Measurements from ENCODE around the gene ARHGAP1. TPM values are rescaled to one million over a fixed set of nuclear protein-coding genes. Genes with fewer than 3 reads are reported as not detected.

The ARHGAP1 gene
- total RNA-seq, 2 experiments from 2014 or later: 33.7 to 36.3 TPM

DNA sequence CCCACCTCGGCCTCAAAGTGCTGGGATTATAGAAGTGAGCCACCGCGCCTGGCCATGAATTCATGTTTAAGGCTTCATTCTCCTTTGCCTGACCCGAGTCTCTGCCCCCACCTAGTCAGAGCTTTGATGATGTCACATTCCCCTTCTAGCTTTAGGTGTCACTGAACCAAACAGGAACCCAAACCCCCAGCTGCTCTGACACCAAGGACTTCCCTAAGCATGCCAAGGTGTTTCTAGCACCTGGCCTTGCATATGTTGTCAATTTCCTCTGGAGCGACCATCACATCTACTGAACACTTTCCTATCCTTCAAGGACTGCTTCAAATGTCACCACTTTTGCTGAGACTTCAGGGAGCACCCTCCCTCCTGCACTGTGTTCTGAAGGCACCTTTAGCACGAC, 20.9 kb upstream of the ARHGAP1 start:
- H3K27me3 ChIP-seq (ENCODE audit: control insufficient read depth in 1 of 2, insufficient read depth in 2 of 2, low read length in 2 of 2): no peaks in the 10 kb centered on the region
- H3K4me3 ChIP-seq (ENCODE audit: low read length): no peak overlapping the region
- TF ChIP-seq, protein P1, sequence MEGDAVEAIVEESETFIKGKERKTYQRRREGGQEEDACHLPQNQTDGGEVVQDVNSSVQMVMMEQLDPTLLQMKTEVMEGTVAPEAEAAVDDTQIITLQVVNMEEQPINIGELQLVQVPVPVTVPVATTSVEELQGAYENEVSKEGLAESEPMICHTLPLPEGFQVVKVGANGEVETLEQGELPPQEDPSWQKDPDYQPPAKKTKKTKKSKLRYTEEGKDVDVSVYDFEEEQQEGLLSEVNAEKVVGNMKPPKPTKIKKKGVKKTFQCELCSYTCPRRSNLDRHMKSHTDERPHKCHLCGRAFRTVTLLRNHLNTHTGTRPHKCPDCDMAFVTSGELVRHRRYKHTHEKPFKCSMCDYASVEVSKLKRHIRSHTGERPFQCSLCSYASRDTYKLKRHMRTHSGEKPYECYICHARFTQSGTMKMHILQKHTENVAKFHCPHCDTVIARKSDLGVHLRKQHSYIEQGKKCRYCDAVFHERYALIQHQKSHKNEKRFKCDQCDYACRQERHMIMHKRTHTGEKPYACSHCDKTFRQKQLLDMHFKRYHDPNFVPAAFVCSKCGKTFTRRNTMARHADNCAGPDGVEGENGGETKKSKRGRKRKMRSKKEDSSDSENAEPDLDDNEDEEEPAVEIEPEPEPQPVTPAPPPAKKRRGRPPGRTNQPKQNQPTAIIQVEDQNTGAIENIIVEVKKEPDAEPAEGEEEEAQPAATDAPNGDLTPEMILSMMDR (IDR thresholded peaks at IDR 0.05): no peak
- ATAC-seq (ENCODE audit: poor library complexity) (no peak), DNase-seq (no peak)
- H3K27me3 Mint-ChIP-seq: no peaks in the 10 kb centered on the region
- CTCF ChIA-PET: no interaction called here
- peaks cover 9% of the 10 kb centered on the region for H3K4me1 Mint-ChIP-seq (ENCODE audit: low read depth)
- H3K4me1 ChIP-seq (ENCODE audit: insufficient read depth, low read length): peaks cover 13% of the 10 kb centered on the region
- no peaks in the 10 kb centered on the region for H3K36me3 Mint-ChIP-seq (ENCODE audit: low read depth)
- no peak overlapping the region for H3K4me3 Mint-ChIP-seq
- H3K27ac Mint-ChIP-seq: no peak overlapping the region
- intact Hi-C loops (cut with DNase I, micrococcal nuclease): no loop called here
- H3K36me3 ChIP-seq (ENCODE audit: insufficient read depth, low read length): no peaks in the 10 kb centered on the region
- H3K9me3 ChIP-seq (ENCODE audit: control insufficient read depth in 1 of 2, insufficient read depth in 1 of 2, low read length in 2 of 2): no peaks in the 10 kb centered on the region
- POLR2A ChIA-PET: no interaction called here
- H3K9me3 Mint-ChIP-seq: no peaks in the 10 kb centered on the region
- no peak overlapping the region for H3K27ac ChIP-seq (ENCODE audit: low read depth in 1 of 2, low read length in 2 of 2)

DNA sequence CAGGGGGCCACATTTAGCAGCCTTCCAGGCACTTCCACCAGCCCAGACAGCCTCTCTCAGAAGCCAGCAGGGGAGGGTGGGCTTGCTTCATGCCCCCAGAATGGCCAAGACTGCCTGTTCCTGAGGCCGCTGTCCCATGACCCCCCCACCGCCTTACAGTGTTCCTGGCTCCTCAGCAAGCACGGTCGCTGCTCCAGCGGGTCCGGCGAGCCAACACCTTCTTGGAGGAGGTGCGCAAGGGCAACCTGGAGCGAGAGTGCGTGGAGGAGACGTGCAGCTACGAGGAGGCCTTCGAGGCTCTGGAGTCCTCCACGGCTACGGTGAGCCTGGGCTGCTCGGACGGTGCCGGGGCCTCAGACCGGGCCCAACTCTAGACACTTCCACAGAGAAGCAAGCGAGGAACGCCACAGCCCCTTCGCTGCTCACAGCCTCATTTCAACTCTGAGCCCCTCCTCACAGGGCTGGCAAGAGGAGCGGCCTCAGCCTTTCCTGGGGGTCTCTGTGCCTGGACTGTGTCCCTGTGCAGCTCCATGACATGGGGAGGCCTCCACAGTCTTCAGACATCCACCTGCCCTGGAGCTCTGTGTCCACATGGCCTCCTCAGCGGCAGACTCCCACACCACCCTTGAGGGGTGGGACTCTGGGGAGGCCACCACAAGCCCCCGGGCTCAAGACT, 19.3 kb upstream of the ARHGAP1 start:
- no peak overlapping the region for H3K27ac ChIP-seq (ENCODE audit: low read depth in 1 of 2, low read length in 2 of 2)
- H3K4me1 ChIP-seq (ENCODE audit: insufficient read depth, low read length): peaks cover 13% of the 10 kb centered on the region
- Mint-ChIP-seq H3K27ac (no peak overlapping the region), H3K36me3 (ENCODE audit: low read depth) (no peaks in the 10 kb centered on the region), H3K27me3 (no peaks in the 10 kb centered on the region), H3K9me3 (no peaks in the 10 kb centered on the region), H3K4me1 (ENCODE audit: low read depth) (peaks cover 9% of the 10 kb centered on the region), H3K4me3 (no peak overlapping the region)
- no peak overlapping the region for H3K4me3 ChIP-seq (ENCODE audit: low read length)
- TF ChIP-seq, protein P1 (IDR thresholded peaks at IDR 0.05): no peak
- POLR2A ChIA-PET: interaction anchor here (0.5 kb wide), 1 partner anchor 92 kb away, joined by 3 read pairs; no protein-coding TSS in a partner anchor
- DNase-seq: no peak
- ATAC-seq (ENCODE audit: poor library complexity): no peak
- H3K27me3 ChIP-seq (ENCODE audit: control insufficient read depth in 1 of 2, insufficient read depth in 2 of 2, low read length in 2 of 2): no peaks in the 10 kb centered on the region
- CTCF ChIA-PET: no interaction called here
- H3K9me3 ChIP-seq (ENCODE audit: control insufficient read depth in 1 of 2, insufficient read depth in 1 of 2, low read length in 2 of 2): no peaks in the 10 kb centered on the region
- no peaks in the 10 kb centered on the region for H3K36me3 ChIP-seq (ENCODE audit: insufficient read depth, low read length)
- intact Hi-C loops (cut with DNase I, micrococcal nuclease): no loop called here

DNA sequence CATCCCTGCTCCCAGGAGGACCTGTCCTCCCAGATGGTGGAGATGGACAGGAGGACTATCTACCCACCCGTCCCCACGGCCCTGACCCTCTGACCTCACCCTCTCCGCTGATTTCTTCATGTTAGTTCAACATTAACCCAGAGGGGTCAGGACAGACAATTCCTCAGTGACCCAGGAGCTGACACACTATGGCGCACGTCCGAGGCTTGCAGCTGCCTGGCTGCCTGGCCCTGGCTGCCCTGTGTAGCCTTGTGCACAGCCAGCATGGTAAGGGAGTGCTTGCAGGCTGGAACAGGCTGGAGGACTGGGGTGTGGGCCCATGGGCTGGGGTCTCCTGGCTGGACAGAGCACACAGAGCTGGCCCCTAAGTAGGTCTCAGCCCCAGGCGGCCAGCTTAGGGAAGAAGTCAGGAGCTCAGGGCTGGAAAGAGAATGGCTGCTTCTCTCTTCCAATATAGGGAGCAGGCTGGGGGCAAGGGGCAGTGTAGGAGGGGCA, 18.7 kb upstream of the ARHGAP1 start, which contains the start of gene F2:
F2 (plus strand) TSS at position 166 of the 495 bp plus-strand sequence; CDS start at position 189, 23 bp downstream.
- no peak within 1 kb of the TSS for H3K27ac Mint-ChIP-seq

More for the DNA sequence above, 18.7 kb upstream of the ARHGAP1 start, which contains the start of gene F2:
- no peaks in the 10 kb centered on the region for H3K36me3 ChIP-seq (ENCODE audit: insufficient read depth, low read length)
- H3K27me3 ChIP-seq (ENCODE audit: control insufficient read depth in 1 of 2, insufficient read depth in 2 of 2, low read length in 2 of 2): no peaks in the 10 kb centered on the region
- no peaks in the 10 kb centered on the region for H3K27me3 Mint-ChIP-seq
- H3K4me1 ChIP-seq (ENCODE audit: insufficient read depth, low read length): peaks cover 13% of the 10 kb centered on the region
- ATAC-seq (ENCODE audit: poor library complexity): no peak
- peaks cover 9% of the 10 kb centered on the region for H3K4me1 Mint-ChIP-seq (ENCODE audit: low read depth)
- TF ChIP-seq, protein P1 (IDR thresholded peaks at IDR 0.05): no peak
- no peak within 1 kb of the TSS for H3K4me3 Mint-ChIP-seq
- H3K9me3 Mint-ChIP-seq: no peaks in the 10 kb centered on the region
- POLR2A ChIA-PET: interaction anchor here (0.5 to 1.9 kb wide), 2 partner anchors 19 to 92 kb away, joined by 3 to 7 read pairs; partner anchors contain the start of genes ARHGAP1 and ZNF408
- no peak for DNase-seq
- CTCF ChIA-PET: no interaction called here
- H3K4me3 ChIP-seq (ENCODE audit: low read length): no peak within 1 kb of the TSS
- no peaks in the 10 kb centered on the region for H3K9me3 ChIP-seq (ENCODE audit: control insufficient read depth in 1 of 2, insufficient read depth in 1 of 2, low read length in 2 of 2)
- intact Hi-C loops (cut with DNase I, micrococcal nuclease): no loop called here
- H3K27ac ChIP-seq (ENCODE audit: low read depth in 1 of 2, low read length in 2 of 2): no peak within 1 kb of the TSS
- H3K36me3 Mint-ChIP-seq (ENCODE audit: low read depth): no peaks in the 10 kb centered on the region
